ENCODE measurements around the gene MDM2. TPM values are rescaled to one million over a fixed set of nuclear protein-coding genes. Genes with fewer than 3 reads are reported as not detected.

The MDM2 gene
- total and polyA plus RNA-seq, 2 donors (not counting 3 experiments of a cell fraction or from before 2014, with no cell fraction given) = 16.7 to 270 TPM

GRCh38 chr12:68805592-68806120 lies 2.3 kb upstream of the MDM2 start:
- DNase-seq (ENCODE audit: low read depth, low spot score) (no peak), FAIRE-seq (no peak)
- Histone ChIP-seq H3K9me3 (replicated peaks; ENCODE audit: control insufficient read depth, insufficient read depth, low read length) (no peaks in the 10 kb centered on the region), H4K20me1 (replicated peaks; ENCODE audit: control insufficient read depth, extremely low read depth, insufficient read depth, low read length) (no peaks in the 10 kb centered on the region), H3K4me1 (ENCODE audit: control insufficient read depth, extremely low read depth, insufficient read depth, low read length) (peaks cover 3% of the 10 kb centered on the region), H3K27ac (ENCODE audit: insufficient read depth, low read depth, low read length) (no peak overlapping the region), H3K4me2 (ENCODE audit: insufficient read depth, low read length) (no peak overlapping the region), H3K9ac (replicated peaks; ENCODE audit: extremely low read depth, insufficient read depth, low read length) (no peak overlapping the region), H2AFZ (ENCODE audit: low read depth, low read length) (no peak overlapping the region), H3K79me2 (ENCODE audit: control insufficient read depth, insufficient read depth, low read length) (peaks cover 21% of the 10 kb centered on the region), H3K36me3 (ENCODE audit: control insufficient read depth in 2 of 2, extremely low read depth in 1 of 2, insufficient read depth in 2 of 2, low read length in 2 of 2) (peaks cover 0 to 6% of the 10 kb centered on the region in 2 experiments), H3K4me3 (replicated peaks in 1 of 3; ENCODE audit: insufficient read depth in 1 of 3, low read depth in 1 of 3, low read length in 3 of 3) (no peak overlapping the region), H3K27me3 (ENCODE audit: control insufficient read depth in 2 of 2, insufficient read depth in 2 of 2, low read length in 2 of 2) (no peaks in the 10 kb centered on the region), H3K9me1 (replicated peaks; ENCODE audit: control insufficient read depth, extremely low read depth, insufficient read depth, low read length) (no peaks in the 10 kb centered on the region)
- intact Hi-C loops (cut with micrococcal nuclease) (loop anchor here (5.0 to 10.0 kb wide), 4 partner anchors 193 to 581 kb away; partner anchors contain the start of genes IL26 and RAP1B), dilution Hi-C loops (cut with MboI; ENCODE audit: extremely low pct_ligation_motif_present, low sequenced_read_pairs) (no loop called here)
- ChIA-PET POLR2A (interaction anchor here (0.9 kb wide), 1 partner anchor 59 kb away, joined by 3 read pairs; the partner anchor contains the start of gene SLC35E3), CTCF (no interaction called here)
- no TSS peak for BruUV-seq (replicated peaks)
- TF ChIP-seq MAX (IDR thresholded peaks at IDR 0.05; ENCODE audit: insufficient read depth, insufficient read length) = no peak
- TF ChIP-seq MYC (IDR thresholded peaks at IDR 0.05; ENCODE audit: low read depth, low read length) = no peak
- TF ChIP-seq POLR2AphosphoS5 (IDR thresholded peaks at IDR 0.05; ENCODE audit: insufficient read depth, low read depth, low read length) = no peak
- no peak for TF ChIP-seq EZH2 (IDR thresholded peaks at IDR 0.05; ENCODE audit: borderline replicate concordance, low read depth, low read length, severe bottlenecking)
- TF ChIP-seq FOS (IDR thresholded peaks at IDR 0.05; ENCODE audit: borderline replicate concordance, insufficient read depth, low read length) = no peak
- TF ChIP-seq CTCF (IDR thresholded peaks at IDR 0.05; ENCODE audit: extremely low read depth in 1 of 2, insufficient read depth in 1 of 2, low read depth in 1 of 2, low read length in 2 of 2) = no peak
- no peak for TF ChIP-seq POLR2A (IDR thresholded peaks at IDR 0.05; ENCODE audit: low read depth, low read length)
- TF ChIP-seq GATA2 (IDR thresholded peaks at IDR 0.05; ENCODE audit: insufficient read depth, insufficient read length, low read depth, low read length) = no peak
- no peak for TF ChIP-seq JUN (IDR thresholded peaks at IDR 0.05; ENCODE audit: borderline replicate concordance, insufficient read depth, insufficient read length, low read depth)
